ENCODE results near the gene RNF181. TPM values are rescaled to one million over a fixed set of nuclear protein-coding genes. Genes with fewer than 3 reads are reported as not detected.

Gene RNF181, protein sequence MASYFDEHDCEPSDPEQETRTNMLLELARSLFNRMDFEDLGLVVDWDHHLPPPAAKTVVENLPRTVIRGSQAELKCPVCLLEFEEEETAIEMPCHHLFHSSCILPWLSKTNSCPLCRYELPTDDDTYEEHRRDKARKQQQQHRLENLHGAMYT
- total RNA-seq, result 100 to 1,000 TPM in 4 of 6 donors, 10 to 100 TPM in 2; 81.7 to 164 (median 108) TPM

DNA sequence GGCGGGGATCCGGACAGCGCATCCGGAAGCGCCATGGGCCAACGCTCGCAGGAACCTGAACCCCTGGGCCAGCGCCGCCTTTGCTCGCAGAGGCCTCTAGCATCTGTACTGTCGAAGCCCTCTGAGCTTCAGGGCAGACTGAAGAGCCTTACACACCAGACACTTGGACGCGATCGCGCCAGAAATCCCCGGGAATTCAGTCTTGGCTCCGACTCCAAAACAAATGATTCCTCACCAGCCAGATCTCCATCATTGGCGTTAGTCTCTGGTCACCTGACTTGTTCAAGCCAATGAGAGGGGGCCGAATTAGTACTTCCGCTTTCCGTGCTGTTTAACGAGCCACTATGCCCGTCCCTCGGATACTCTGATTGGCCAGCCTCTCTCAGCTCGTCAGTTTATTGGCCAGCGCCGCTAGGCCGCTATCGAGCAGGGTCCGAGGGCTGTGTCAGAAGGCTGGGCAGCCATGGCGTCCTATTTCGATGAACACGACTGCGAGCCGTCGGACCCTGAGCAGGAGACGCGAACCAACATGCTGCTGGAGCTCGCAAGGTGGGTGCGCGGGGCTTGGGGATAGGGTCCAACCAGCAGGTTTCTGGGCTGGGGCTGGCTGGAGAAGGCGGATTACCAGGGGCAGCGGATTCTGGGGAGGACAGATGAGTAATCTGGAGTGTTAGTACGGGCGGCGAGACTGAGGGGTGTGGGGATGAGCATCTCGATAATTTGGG, at the start of gene RNF181:
Gene RNF181, plus strand, starts transcription at position 445 of the 725 bp plus-strand sequence. Its CDS starts 19 bp downstream, at position 464.
- Histone ChIP-seq H3K4me1 (peaks cover 35 to 53% (median 42%) of the 10 kb centered on the region in 4 donors), H3K4me3 (peak within 1 kb of the TSS; percentile 34 to 88 (median 83)), H3K36me3 (peaks cover 9 to 42% (median 23%) of the 10 kb centered on the region in 4 donors), H3K27me3 (no peaks in the 10 kb centered on the region), H3K9me3 (no peaks in the 10 kb centered on the region), H3K27ac (peak within 1 kb of the TSS; percentile 86 to 97 (median 94))
- DNase-seq (peak; percentile 87 to 99), ATAC-seq (ENCODE audit: low FRiP score in 2 of 2) (peak; percentile 96 to 97)
- 0% methylated on average over 33 to 47 of the region's 47 CpGs for WGBS, 2 donors
- TF ChIP-seq, protein P1, sequence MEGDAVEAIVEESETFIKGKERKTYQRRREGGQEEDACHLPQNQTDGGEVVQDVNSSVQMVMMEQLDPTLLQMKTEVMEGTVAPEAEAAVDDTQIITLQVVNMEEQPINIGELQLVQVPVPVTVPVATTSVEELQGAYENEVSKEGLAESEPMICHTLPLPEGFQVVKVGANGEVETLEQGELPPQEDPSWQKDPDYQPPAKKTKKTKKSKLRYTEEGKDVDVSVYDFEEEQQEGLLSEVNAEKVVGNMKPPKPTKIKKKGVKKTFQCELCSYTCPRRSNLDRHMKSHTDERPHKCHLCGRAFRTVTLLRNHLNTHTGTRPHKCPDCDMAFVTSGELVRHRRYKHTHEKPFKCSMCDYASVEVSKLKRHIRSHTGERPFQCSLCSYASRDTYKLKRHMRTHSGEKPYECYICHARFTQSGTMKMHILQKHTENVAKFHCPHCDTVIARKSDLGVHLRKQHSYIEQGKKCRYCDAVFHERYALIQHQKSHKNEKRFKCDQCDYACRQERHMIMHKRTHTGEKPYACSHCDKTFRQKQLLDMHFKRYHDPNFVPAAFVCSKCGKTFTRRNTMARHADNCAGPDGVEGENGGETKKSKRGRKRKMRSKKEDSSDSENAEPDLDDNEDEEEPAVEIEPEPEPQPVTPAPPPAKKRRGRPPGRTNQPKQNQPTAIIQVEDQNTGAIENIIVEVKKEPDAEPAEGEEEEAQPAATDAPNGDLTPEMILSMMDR (IDR thresholded peaks at IDR 0.05), result no peak
- peak; percentile 85 to 97 for TF ChIP-seq POLR2AphosphoS5 (IDR thresholded peaks at IDR 0.05)
- peak in 1 of 4 donors; percentile 10 for TF ChIP-seq EP300 (IDR thresholded peaks at IDR 0.05)
- TF ChIP-seq POLR2A (IDR thresholded peaks at IDR 0.05), result peak in 3 of 4 donors; percentile 59 to 93 (median 66)

DNA sequence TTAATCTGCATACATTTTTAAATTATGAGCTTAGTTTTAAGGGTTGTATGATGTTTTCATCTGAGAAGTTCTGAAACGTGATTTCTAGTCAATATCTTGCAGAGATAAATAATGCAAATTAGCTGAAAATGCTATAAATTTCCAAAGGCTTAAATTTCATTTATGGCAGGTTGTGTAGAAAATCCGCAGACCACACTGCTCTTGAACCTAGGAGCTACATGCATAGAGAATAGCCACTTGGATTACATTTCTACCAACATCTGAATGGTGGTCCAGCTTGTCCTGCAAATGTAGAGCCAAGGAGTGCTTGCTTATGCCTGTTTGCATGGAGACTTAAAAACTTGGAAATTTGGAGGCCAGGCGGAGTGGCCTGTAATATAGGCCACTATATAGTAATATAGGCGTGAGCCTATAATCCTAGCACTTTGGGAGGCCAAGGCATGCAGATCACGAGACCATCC, 49.7 kb upstream of the RNF181 start:
- Histone ChIP-seq H3K36me3 (peaks cover 22 to 96% (median 62%) of the 10 kb centered on the region in 4 donors), H3K4me3 (no peak overlapping the region), H3K4me1 (peaks cover 26 to 34% (median 29%) of the 10 kb centered on the region in 4 donors), H3K9me3 (no peaks in the 10 kb centered on the region), H3K27me3 (no peaks in the 10 kb centered on the region), H3K27ac (no peak overlapping the region)
- WGBS, 2 donors, result 80 to 86% methylated on average over 5 of the region's 5 CpGs
- ATAC-seq (ENCODE audit: low FRiP score in 2 of 2) (no peak), DNase-seq (no peak)
- TF ChIP-seq POLR2AphosphoS5 (IDR thresholded peaks at IDR 0.05), result no peak
- TF ChIP-seq, protein P1 (IDR thresholded peaks at IDR 0.05), result no peak
- TF ChIP-seq EP300 (IDR thresholded peaks at IDR 0.05), result no peak
- no peak for TF ChIP-seq POLR2A (IDR thresholded peaks at IDR 0.05)

DNA sequence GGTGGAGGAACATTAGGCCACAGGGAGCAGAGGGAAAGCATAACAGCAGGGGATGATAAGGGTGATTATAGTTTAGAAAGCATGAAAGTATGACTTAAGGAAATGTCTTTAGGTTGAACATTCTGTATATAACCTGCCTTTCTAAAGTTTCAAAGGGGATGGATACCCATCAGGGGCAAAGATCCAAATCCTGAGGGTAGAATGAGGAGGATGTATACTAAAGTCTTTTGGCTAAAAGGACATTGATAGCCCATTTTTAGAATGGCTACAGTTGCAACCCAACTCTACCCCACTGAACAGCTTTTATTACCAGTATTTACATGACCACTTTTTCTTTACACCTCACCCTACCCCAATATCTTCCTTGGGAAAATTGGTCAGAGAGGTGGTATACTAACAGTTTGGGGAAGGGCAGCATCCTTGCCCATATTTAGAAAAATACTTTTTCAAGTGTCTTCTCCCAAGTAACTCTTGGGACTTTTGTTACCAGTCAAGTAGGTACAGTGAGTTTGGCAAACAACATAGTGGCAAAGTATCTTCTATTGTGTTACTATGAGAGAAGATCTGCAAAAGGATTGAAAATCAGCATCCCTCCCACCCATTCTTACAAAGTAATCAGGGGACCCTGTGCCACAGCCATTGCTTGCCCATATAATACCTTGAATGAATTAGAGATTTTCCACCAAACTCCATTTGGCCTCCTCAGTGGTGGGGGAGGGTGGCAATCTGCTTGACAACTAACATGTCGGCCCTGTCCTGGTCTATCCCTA, 48.3 kb upstream of the RNF181 start:
- DNase-seq (no peak), ATAC-seq (ENCODE audit: low FRiP score in 2 of 2) (no peak)
- H3K4me3 ChIP-seq, result no peak overlapping the region
- H3K27ac ChIP-seq, result peak overlapping the region in 1 of 4 donors; percentile 18
- peaks cover 15 to 95% (median 60%) of the 10 kb centered on the region in 4 donors for H3K36me3 ChIP-seq
- no peak for TF ChIP-seq POLR2A (IDR thresholded peaks at IDR 0.05)
- H3K9me3 ChIP-seq, result no peaks in the 10 kb centered on the region
- no peaks in the 10 kb centered on the region for H3K27me3 ChIP-seq
- peaks cover 15 to 25% (median 18%) of the 10 kb centered on the region in 4 donors for H3K4me1 ChIP-seq
- WGBS, 2 donors, result 88 to 100% methylated on average over 1 of the region's 1 CpG

DNA sequence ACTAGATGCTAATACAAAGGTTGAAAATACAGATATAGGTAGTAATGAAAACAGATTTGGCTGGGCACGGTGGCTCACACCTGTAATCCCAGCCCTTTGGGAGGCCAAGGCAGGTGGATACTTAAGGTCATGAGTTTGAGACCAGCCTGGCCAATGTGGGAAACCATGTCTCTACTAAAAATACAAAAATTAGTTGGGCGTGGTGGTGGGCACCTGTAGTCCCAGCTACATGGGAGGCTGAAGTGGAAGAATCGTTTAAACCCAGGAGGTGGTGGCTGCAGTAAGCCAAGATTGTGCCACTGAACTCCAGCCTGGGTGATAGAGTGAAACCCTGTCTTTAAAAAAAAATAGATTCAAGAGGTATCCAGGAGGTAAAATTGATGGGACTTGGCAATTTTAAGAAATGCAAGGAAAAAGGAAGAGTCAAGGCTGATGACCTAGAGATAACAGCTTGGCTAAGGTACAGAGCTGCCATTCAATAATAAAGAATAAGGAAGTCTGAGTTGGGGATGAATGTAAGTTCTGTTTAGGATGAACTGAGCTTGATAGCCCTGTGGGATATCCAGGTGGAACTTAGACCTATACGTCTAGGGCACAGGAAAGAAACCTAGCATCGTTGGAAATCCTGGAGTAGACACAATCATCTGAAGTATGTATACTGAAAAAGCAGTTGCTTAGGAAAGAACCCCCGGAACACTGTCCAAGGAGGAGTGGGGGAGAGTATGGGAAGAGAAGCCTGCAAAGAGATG, 47.5 kb upstream of the RNF181 start:
- no peak for ATAC-seq (ENCODE audit: low FRiP score in 2 of 2)
- WGBS, 2 donors, result 74 to 87% methylated on average over 6 of the region's 6 CpGs
- peak overlapping the region in 1 of 4 donors; percentile 30 for H3K27ac ChIP-seq
- H3K27me3 ChIP-seq, result no peaks in the 10 kb centered on the region
- H3K36me3 ChIP-seq, result peaks cover 9 to 95% (median 60%) of the 10 kb centered on the region in 4 donors
- TF ChIP-seq, protein P1 (IDR thresholded peaks at IDR 0.05), result no peak
- no peak for TF ChIP-seq EP300 (IDR thresholded peaks at IDR 0.05)
- no peak for TF ChIP-seq POLR2A (IDR thresholded peaks at IDR 0.05)
- TF ChIP-seq POLR2AphosphoS5 (IDR thresholded peaks at IDR 0.05), result no peak
- no peak for DNase-seq
- peaks cover 7 to 17% (median 15%) of the 10 kb centered on the region in 4 donors for H3K4me1 ChIP-seq
- H3K4me3 ChIP-seq, result no peak overlapping the region
- no peaks in the 10 kb centered on the region for H3K9me3 ChIP-seq
